ENCODE measurements around the gene EME2.
A peak's percentile ranks its signal among the peaks of the same experiment; 100 is the strongest.
"Not testable (repeated sequence)": the region's sequence is repeated elsewhere in the genome, so short reads cannot be mapped to it uniquely, and the experiment has no call there.

Gene EME2

DNA sequence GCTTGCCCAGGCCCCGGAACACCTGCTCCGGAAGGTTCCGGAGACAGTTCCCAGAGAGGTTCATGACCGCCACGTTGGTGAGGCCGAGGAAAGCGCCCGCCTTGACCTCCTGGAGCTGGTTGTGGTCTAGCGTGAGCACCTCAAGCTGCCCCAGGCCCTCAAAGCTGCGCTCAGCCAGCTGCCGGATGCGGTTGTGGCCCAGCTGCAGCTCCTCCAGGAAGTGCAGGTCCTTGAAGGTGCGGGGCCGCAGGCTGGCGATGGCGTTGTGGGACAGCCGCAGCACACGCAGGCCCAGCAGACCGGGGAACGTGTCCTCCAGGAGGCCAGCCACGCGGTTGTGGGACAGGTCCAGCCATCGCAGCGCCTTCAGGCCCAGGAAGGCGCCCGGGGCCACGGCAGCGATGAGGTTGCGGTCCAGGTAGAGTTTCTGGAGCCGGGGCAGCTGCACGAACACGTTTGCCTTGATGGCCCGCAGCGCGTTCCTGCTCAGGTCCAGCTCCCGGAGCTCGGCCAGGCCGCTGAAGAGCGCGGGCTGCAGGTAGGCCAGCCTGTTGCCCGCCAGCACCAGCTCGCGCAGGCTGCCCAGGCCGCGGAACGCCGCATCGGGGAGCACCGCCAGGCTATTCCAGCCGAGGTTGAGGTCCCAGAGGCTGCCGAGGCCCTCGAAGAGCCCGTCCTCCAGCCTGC lies 18.8 kb downstream of the EME2 start:
- DNase-seq (ENCODE audit: low spot score) = no peak

GRCh38 chr16:1791943-1792812 lies 19.6 kb downstream of the EME2 start:
- DNase-seq (ENCODE audit: low spot score) = no peak

DNA sequence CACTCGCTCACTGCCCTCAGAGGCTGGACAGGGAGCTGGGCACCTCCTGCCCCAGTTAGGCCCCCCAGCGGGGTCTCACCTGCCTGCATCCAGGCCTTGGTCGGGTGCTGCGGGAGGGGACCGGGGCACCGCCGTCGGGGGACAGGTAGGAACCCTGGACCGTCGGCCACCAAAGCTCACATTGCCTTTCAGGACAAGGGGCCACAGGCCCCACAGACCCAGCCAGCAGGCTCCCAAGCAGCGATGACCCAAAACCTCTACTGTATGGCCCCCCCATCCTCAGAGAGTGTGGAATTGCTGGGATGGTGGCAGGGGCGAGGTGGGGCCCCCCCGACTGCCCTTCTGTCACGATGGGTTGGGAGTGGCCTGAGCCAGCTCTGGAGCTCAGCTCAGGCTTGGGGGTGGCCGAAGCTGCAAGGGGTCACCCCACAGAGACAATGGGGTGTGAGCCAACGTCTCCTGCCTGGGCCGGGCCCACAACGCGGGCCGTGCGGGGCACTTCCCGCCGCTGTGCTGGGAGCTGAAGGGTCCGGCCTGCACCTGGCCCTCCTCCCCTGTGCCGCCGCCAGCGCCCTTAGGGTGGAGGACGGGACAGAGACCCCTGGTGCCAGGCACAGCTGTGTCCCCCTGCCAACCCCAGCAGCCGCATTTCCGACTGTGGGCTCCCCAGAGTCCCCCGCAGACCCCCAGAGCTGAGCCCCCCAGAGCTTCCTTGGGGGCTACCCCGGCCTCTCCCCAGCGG lies 20.4 kb downstream of the EME2 start:
- no peak for DNase-seq (ENCODE audit: low spot score)

DNA sequence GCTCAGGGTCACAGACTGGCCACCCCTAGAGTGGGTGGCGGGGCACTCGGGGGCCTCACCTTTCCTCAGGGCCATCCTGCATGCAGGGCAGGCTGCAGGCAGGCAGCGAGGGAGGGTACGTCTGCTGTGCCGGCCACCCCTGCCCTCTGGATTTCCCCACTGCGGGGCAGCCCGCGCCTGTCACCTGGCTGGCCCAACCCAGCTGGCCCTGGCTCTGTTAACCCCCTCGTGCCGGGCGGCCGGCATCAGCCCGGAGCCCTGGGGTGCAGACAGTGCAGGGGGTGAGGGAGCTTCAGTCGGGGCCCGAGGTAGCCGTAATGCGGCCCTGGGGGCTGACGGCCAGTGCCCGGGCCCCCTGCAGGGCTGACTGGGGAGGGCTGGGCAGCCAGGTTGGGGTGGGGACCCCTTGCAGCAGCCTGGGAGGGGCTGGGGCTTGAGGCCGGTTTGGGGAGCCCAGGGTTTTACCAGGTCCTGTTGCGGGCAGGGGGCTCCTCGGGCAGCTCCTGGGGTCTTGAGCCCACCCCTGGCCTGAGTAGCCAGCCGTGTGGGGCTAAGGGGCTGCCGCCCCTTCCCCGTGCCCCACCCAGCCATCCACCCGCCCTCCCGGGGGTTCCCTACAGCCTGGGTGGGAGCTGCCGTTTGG lies 21.1 kb downstream of the EME2 start, which contains the start of gene IGFALS:
Gene IGFALS (minus strand): TSS at position 128 of the 643 bp plus-strand sequence. CDS start 53 bp downstream, at position 75.
- peak; percentile 40 for DNase-seq (ENCODE audit: low spot score)

- DNase-seq (ENCODE audit: low spot score) = peak; percentile 48
These were observed 21.7 kb downstream of the EME2 start for GRCh38 chr16:1794221-1794871.

GRCh38 chr16:1794908-1795666 lies 22.5 kb downstream of the EME2 start:
- DNase-seq (ENCODE audit: low spot score) = peak; percentile 32

DNA sequence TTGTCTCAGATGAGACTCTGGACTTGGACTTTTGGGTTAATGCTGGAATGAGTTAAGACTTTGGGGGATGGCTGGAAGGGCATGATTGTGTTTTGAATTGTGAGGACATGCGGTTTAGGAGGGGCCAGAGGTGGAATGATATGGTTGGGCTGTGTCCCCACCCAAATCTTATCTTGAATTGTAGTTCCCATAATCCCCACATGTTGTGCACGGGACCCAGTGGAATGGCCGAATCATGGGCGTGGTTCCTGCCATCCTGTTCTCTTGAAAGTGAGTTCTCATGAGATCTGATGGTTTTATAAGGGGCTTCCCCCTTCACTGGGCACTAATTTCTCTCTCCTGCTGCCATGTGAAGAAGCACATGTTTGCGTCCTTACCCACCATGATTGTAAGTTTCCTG lies 26.7 kb downstream of the EME2 start:
- not testable (repeated sequence) for DNase-seq (ENCODE audit: low spot score)

- no peak for DNase-seq (ENCODE audit: low spot score)
These were observed 28.1 kb downstream of the EME2 start for GRCh38 chr16:1800701-1801100.

DNA sequence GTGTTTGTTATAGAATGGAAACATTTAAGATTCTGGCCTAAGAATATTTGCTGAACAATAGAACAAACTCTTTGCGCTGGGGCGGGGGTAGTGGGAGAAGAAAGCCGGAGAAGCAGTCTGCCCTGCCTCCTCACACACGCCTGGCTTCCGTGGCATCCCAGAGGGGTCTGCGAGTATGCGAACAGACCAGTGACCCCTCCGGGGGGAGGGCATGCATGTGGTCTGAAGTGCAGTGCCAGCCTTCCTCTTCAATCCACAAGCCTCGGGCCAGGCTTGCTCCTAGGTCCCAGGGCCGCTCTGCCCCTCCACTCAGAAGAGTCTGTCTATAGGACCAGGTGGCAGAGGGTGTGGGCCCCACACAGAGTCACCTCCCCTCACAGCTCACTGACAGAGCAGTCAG lies 35.0 kb downstream of the EME2 start:
- DNase-seq (ENCODE audit: low spot score) = no peak

GRCh38 chr16:1808691-1809090 lies 36.1 kb downstream of the EME2 start:
- DNase-seq (ENCODE audit: low spot score) = peak; percentile 35

GRCh38 chr16:1809281-1809801 lies 36.7 kb downstream of the EME2 start:
- DNase-seq (ENCODE audit: low spot score) = peak; percentile 61

- no peak for DNase-seq (ENCODE audit: low spot score)
These were observed 37.5 kb downstream of the EME2 start for GRCh38 chr16:1810106-1810505.

DNA sequence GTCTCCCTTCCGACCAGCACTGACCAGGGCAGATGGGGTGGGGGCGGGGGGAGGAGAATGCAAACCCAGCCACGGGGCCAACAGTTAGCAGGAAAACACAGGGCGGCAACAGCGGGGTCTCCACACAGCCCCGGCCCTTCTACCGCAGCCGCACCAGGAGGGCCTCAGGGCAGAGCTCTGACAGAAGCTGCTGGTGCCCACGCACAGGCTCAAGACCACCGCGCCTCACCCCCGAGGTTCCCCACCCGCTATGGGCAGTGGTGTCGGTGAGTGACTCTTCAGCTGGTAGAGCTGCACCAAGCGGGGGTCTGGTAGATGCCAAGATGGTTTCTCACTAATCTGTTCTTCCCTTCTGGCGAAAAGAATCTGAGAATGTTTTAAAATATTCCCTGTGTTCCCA lies 37.9 kb downstream of the EME2 start:
- DNase-seq (ENCODE audit: low spot score) = no peak

DNA sequence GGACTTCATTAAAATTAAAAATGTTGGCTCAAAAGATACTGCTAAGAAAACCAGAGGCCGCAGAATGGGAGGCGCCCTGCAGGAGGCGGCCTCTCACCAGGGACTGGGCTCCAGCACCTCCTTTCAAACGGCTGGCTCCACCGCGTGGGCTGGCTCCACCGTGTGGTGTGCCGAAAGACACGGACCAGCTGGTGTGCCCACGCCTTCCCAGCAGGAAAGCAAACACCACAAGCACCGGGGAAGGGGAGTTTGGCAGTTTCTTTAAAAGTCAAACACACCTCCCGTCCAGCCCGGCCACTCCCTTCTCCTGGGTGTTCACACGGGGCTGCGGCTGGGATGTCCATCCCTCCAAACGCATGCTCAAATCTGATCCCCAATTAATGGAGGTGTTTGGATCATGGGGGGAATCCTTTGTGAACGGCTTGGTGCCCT lies 40.1 kb downstream of the EME2 start:
- DNase-seq (ENCODE audit: low spot score) = peak; percentile 66

GRCh38 chr16:1815461-1815860 lies 42.9 kb downstream of the EME2 start:
- no peak for DNase-seq (ENCODE audit: low spot score)

DNA sequence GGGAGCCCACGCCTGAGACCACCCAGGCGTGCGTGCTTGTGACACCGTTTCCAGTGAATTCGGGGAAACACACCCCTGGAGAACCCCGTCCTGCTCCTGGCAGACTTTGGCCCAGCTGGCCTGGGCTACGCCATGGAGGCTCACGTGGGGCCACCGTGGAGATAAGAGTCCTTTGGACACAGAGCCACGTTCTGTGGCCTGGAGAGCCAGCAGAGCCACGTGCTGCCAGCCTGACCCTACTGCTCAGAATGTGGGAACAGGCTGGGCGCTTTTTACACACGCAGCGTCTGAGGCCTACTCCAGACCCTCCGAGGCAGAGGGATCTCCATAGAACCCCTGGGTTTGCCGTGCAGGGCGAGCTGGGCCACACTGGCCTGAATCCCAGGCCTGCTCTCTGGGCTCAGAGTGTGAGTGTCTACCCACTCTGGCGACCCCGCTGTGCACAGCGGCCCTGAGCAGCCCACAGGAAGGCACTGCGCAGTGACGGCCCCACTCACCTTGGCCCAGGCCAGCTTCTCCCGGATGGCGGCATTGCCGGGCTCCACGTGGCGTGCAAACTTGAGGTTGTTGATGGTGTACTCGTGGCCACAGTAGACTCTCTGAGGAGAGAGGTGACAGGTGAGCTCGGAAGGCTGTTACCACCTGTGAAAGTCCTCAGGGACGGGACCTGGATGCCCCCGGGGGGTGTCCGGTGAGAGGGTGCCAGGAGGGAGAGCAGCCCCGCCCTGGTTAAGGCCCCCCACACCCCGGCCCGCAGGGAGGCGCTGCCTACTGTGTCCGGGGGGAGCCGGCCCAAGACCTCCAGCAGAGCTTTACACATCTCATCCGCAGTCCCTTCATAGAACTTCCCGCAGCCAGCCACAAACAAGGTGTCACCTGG lies 44.0 kb downstream of the EME2 start:
- no peak for DNase-seq (ENCODE audit: low spot score)

DNA sequence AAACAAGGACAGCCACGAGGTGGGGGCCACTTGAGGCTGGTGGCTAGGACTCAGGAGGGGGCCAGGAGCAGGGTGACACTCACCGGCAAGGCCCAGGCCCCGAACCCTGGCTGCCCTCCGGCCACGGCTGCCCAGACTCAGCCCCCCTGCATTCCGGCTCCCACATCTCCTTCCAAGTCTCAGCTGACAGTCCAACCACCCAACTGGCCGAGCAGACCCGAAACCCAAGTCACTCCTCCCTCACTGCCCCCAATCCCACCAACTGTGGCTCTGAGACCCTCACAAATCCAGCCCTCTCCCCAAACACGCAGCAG lies 44.6 kb downstream of the EME2 start:
- DNase-seq (ENCODE audit: low spot score) = no peak

DNA sequence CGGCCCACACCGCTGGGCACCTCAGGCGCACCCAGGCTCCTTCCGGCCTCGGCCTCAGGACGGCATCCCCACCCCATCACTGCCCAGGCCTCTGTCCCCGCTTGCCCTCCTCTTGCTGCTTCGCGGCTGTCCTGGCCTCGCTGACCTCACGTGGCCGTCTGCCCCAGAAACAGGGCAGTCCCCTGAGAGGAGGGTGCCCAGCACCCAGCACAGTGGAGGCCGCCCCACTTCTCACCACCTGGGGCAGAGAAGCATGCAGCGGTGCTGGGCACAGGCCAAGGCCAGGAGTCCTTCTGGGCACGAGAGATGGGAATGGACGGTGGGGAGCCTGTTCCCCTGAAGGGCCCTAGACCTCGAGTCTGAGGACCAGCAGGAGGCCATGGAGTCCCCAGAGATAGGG lies 45.1 kb downstream of the EME2 start:
- no peak for DNase-seq (ENCODE audit: low spot score)

DNA sequence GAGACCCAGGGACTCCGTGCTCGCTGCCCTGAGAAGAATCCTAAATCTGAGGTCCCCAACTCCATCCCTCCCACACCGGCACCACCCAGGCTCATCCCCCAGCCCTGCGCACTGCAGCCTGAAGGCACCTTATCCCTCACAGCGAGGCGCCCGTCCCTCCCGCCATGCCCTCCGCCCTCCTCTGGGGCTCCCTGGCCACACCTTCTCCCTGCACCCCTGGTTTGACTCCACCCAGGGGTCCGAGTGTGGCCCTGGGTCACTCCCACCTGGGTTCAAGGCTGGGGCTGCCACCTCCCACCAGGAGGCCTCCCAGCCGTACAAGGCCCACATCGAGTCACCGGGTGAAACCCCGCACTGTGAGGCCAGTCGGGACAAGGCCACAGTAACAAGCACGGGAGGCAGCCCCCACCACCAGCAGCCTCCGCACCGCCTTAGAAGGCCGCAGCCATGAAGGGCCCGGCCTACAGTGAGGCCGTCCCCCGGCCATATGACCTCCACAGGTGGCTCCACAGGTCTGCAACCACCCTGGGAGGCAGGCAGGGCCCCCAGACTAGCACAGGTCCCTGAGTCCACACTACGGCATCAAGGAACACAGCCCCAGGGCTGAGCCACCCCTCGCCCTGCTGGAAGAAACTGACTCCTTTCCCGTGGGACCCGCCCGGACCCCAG lies 45.7 kb downstream of the EME2 start:
- DNase-seq (ENCODE audit: low spot score) = no peak

Data from ecto neural progenitor cell (in vitro differentiated cells).